Activated CD8-positive, alpha-beta memory T cell treated with anti-CD3 and anti-CD28 coated beads for 24 hours (primary cell): ENCODE results near the gene OR2AJ1.

ENCODE experiments used
- DNase-seq: peaks from one replicate; pipeline ENCODE4 v3.0.0-alpha.2; 2020

The OR2AJ1 gene

DNA sequence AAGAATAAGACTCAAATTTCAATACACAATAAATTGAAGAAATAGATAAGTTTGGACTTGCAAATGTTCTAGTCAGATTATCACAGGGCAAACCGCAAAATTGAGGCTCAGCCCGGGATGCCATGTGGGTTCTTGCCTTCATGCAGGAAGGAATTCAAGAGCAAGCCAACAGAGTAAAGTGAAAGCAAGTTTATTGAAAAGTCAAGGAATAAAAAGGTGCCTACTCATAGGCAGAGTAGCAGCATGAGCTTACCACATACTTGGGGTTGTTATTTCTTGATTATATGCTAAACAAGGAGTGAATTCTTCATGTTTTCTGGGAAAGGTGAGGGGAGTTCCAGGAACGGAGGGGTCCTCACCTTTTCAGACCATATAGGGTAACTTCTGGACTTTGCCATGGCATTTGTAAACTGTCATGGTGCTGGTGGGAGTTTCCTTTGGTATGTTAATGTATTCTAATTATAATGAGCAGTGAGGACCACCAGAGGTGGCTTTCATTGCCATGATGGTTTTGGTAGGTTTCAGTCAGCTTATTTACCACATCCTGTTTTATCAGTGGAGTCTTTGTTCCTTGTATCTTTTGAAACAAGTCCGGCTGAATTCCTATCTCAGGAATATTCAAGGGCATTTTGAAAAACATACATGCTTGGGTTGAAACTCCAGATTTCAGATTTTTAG, 38.4 kb downstream of the OR2AJ1 start:
- DNase-seq = no peak

DNA sequence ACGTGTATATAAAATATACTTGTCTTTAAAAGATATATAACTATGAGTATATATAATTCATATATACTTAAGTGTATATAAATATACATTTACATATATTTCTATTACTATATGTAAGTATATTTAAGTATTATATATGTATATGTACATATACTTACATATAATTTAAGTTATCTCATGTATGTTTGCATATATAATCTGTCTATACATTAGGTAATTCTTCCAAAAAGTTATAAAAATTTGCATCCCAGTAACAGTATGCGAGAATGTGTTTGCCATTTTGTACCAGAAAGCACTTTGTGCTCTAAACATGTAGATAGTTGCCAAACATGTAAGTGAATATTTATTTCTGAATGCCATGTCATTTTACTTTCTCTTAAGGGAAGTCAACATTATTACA, 40.2 kb downstream of the OR2AJ1 start, which contains the start of gene OR2AK2:
OR2AK2 (plus strand) TSS at position 301 of the 400 bp plus-strand sequence. CDS start 144 bp downstream, outside the sequence.
- DNase-seq = no peak

DNA sequence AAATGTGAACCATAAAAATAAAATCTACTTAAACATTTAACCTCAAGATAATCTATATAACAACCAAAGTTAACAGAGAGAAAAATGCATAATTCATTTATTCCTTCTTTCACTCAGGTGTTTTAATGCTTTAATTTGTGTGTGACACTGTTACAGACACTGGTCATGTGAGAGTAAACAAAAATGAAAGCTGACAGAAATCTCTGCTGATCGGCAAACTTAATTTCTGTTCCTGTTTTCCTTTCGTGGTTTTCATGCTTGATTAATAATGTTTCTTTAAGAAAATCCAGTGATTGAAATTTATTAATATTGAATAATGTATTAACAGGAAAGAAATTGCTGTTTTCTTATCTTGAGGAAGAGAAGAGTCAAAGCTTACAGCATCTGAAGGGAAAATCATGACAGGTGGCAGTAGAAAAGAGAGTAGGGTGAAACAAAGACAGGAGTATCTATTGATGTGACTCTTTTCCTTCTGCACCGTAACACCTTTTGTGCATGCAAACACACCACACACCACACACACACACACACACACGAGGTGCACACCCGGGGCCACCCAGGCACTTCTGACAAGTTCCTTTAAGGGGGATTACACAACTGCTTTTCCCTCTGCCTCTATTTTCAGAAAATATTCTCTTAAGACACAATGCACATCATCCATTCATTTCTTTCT, 42.0 kb downstream of the OR2AJ1 start:
- DNase-seq = no peak
